HuH-7 (cell line): ENCODE measurements around the gene TMEM91.
A peak's percentile ranks its signal among the peaks of the same experiment; 100 is the strongest.
"Not testable (repeated sequence)": the region's sequence is repeated elsewhere in the genome, so short reads cannot be mapped to it uniquely, and the experiment has no call there.

Experiments
- DNase-seq: peaks from one replicate; pipeline ENCODE4 v3.0.0; 2011; ENCODE audit warnings: low spot score

Gene TMEM91

DNA sequence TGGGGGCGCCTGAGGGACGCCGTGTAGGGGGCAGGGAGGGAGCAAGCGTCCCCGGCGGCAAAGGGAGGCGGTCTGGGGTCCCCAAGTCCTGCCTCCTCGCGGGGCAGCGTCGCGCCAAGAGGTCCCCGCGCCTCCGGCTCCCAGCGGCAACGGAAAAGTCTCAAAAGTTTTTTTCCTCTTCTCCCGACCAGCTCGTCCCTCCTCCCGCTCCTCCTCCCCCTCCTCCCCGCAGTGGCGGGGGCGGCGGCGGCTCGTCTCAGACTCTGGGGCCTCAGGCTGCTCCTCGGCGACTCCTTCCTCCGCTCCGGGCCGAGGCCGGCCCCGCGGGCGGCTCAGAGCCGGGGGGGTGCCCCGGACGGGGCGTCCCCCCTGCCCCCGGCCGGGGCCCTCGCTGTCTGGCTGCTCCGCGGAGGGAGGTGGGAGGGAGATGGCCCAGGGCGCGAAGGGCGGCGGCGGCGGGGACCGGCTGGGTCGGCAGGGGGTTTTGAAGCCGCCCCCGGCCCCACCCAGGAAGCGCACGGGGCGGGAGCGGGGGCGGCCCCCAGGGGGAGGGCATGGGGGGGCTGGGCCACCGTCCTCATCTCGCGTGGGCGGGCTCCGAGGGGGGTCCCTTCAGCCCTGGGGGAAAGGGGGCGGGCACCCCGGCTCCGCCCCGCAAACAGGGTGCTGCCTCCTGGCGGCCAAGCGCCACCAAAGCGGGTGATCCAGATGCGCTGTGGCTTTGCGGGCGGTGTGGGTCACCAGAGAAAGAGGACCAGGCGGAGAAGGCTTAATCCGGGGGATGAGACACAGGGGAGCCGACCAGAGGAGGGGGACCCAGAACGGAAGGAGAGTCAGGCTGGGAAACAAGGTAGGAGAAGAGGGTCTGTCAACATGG, 22.6 kb upstream of the TMEM91 start, which contains the start of gene TGFB1:
Gene TGFB1, minus strand, starts transcription at position 457 of the 877 bp plus-strand sequence. CDS start 878 bp downstream, outside the sequence.
- DNase-seq, result peak; percentile 99

DNA sequence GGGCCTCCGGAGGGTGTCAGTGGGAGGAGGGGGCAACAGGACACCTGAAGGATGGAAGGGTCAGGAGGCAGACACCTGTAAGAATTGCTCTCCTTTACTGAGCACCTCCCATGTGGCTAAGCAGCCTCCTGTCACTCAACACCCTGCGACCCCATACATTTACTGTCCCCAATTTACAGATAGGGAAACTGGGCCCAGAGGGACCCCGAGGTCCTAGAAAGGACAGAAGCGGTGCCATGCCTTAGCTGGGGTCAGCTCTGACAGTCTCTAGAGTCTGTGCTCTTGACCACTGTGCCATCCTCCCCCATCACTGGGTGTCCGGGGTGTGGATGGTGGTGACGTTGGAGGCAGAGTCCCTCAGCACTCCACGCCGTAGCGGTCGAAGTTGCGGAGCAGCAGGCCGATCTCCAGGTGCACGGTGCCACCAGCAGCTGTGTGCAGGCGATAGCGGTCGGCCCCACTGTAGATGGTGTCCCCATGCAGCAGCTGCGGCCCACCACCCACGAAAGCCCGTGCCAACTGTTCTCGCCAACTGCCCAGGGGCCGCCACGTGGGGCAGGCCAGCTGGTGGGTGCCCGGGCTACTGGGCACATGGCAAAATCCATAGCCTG, 21.9 kb upstream of the TMEM91 start:
- no peak for DNase-seq

DNA sequence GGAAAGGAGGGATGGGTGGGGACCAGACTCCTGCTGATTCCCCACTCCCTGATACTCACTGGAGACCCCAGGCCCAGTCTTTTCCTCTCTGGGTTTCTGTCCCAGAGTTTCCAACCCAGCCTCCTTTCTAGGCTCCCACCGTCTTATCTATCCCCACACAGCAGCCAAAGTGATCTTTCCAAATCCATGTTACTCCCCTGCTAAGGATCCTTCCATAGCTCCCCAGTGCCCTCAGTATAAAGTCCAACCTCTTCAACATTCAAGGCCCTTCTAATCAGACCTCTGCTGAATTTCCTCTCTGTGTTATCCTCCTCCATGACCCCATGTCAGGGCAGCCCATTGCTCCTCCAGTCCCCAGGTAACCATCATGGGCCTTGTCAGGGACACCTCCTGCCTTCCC, 21.3 kb upstream of the TMEM91 start:
- DNase-seq, result no peak

DNA sequence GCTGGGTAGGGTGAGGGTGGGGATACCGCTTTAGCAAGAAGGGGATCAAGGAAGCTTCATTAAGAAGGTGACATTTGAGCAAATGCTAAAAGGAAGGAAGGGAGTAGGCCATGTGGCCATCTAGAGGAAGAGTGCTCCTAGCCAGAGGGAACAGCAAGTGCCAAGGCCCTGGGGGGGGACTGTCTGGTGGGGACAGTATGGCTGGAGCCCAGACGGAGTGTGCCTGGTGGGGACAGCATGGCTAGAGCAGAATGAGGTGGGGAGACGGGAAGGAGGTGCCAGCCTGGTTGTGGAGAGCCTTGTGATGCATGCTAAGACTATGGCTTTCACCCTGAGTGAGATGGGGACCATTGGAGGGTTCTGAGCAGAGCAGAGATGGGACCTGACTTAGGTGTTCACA, 20.5 kb upstream of the TMEM91 start:
- no peak for DNase-seq

DNA sequence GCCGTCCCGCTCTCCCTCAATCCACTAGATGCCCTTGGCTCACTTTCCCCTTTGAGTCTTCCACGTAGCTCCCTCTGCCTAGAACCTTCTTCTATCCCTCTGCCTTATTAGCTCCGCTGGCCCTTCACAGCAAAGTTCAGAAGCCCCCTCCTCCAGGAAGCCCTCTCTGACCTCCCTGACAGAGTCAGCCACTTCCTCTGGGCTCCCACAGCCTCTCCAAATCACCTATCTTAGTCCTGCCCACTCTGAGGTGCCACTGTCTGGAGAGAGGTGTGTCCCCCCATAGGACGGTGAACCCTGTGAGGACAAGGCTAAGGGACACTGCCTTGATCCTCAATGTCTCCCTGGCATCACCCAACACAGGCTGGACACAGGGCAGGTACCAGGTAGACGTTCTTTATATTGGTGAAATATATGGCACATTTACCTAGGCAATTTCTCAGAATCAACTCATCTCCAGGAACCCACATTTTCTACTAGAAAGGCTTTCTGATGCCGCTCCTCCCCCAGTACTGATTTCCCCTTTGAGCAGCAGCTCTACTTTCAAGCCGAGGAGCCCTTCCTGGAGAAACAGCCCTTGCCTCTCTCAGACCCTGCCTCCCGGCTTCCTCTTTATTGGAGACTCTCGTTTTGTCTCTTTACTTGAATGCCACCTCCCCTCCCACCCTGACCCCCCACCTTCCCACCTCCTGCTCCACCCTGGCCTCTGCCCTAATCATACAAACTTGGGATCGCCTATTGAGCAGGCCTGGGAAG, 19.2 kb upstream of the TMEM91 start:
- DNase-seq, result no peak

DNA sequence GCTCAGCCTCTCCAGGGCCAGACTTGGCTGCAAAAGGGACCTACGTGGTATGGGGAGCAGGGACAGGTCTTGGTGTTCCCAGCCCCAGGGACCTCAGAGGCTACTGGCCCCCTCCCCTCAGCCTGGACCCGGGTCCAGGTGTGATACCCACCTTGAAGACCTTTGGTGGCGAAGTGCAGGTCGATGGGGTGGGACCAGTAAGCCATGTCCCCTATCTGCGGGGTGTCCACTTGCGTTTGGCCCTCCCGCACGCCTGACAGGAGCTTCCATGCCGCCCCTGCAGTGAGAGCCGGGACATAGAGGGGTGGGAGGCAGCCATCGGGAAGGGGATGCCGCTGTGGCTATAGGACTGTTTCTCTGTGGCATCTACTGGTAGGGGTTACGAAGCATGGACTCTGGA, 18.6 kb upstream of the TMEM91 start:
- DNase-seq, result no peak

DNA sequence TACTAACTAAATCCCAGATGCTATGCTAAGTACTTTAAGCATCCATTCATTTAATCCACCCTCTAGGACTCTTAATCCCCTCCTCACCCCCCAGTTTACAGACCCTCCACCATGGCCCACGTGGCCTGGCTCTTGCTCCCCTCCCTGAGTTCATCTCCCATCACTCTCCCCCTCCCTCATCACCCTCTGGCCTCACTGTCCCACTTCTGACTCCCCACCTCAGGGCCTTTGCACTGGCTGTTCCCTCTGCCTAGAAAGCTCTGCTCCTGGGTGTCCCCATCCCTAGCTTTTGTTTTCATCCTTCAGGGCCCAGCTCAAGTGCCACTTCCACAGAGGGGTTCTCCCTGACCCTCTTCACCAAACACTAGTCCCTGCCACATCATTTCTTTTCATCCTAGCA, 16.6 kb upstream of the TMEM91 start:
- DNase-seq, result no peak

DNA sequence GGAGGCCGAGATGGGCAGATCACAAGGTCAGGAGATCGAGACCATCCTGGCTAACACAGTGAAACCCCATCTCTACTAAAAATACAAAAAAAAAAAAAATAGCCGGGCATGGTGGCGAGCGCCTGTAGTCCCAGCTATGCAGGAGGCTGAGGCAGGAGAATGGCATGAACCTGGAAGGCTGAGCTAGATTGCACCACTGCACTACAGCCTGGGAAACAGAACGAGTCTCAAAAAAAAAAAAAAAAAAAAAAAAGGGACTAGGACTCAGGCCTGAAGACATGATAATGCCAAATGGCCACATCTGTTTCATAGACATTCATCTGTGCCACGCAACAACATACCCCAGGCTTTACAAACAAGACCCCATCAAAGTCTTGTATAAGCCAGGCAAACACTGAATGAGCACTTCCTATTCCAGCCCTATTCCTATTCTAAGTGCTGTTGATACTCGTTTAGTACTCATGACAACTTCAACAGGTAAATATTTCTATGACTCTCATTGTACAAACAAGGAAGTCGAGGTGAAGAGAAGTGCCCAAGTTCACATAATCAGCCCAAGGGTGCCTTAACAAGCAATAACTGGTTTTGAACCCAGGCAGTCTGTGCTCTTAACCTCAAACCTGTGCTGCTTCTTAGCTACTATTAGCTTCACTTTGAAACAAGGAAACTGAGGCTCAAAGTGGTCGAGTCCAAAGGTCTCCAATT, 14.0 kb upstream of the TMEM91 start:
- DNase-seq, result no peak

DNA sequence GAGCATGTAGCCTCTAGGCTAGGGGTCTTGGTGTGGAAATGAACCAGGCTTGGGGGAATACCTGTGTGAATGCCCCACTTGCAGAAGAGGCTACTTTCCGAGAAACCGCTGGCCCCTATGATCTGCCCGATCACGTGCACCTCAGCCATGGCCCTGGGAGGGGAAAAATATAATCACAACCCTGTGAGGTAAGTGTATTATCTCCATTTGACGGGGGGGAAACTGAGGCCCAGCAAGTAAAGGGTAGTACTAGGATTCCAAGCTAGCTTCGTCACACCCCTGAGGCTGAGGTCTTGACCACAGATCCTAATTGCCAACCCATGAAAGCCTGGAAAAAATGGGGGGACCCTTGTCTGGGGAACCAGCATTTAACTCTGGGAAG, 13.0 kb upstream of the TMEM91 start:
- no peak for DNase-seq

DNA sequence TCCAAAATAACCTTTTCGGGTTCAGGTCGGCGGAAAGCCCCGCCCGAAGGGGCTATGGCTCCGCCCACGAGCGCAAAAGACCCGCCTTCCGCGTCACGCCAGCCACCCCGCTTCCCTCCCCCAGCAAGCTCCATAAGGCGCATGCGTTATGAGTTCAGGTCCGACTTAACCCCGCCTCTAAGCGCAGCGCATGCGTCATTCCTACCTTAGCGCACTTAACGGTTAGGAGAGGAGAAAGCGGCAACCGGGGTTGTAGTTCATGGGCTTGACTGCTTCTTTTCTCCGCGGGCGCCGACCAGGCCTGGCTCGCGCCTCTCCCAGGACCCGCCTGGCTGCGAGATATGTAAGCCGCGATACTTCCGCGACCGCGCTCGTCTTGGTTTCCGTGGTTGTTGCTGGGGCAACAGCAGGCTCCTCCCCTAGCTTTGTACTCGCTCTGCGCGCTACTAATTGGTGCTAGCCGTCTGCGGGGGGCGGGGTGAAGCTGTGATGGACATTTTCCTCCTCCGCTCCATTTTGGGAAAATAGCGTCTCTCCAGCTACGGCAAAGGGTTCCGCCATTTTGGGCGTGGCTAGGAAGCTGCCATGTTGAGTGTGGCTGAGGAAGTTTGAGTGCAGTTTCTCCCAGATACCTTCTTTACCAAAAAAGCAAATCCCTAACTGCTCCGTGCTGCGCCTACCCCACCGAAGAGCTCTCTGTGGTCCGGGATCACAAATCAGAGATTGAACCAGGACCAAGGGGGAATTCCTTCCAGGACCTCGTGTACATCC, 12.4 kb upstream of the TMEM91 start, which contains the start of gene B9D2:
Gene B9D2, minus strand, starts transcription at position 397 of the 771 bp plus-strand sequence. CDS start 630 bp downstream, outside the sequence.
- DNase-seq, result peak; percentile 97

DNA sequence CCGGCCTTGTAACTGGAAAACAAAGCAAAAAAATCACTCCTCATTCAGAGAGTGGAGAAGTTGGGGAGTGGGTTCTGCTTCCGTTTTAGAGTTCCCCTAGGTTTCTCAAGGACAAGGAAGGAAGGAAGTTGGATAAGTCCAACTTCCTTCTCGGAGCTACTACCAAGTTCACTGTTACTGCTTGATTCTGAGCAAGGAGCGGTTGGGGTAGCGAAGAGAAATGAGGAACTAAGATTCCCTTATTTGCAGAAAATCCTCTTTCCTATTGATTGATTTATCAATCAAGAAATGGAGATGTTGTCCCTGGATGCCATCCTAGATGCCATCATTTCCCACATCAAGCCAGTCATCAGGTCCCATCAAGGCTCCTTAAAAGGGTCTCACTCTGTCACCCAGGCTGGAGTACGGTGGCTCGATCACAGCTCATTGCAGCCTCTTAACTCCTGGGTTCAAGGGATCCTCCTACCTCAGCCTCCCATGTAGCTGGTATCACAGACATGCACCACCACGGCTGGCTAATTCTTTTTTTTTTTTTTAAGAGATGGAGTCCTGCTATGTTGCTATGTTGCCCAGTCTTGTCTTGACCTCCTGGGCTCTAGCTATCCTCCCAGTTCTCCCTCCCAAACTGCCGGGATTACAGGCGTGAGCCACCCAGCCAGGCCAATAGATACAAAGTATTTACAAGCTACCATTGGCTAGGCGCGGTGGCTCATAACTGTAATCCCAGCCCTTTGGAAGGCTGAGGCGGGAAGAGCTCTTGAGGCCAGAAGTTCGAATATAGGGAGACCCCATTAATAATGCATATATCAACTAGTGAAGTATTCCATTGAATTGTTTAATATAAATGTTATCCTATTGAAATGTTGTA, 11.6 kb upstream of the TMEM91 start:
- DNase-seq, result no peak

DNA sequence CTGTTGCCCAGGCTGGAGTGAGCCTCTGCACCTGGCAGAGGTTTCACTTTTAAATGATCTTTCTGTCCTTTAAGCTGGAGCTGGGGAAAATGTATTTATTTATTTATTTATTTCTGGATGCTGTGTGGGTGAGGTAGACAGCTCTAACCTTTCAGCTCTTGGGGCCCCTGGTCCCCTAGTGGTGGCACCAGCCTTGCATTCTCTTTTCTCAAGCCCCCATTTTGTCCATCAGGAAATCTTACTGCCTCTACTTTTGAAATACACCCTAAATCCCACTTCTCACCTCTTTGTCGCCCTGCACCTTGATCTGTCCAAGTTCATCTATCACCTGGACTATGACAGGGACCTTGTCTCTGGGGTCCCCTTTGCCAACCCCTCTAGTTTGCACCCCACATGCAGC, 10.2 kb upstream of the TMEM91 start:
- no peak for DNase-seq

DNA sequence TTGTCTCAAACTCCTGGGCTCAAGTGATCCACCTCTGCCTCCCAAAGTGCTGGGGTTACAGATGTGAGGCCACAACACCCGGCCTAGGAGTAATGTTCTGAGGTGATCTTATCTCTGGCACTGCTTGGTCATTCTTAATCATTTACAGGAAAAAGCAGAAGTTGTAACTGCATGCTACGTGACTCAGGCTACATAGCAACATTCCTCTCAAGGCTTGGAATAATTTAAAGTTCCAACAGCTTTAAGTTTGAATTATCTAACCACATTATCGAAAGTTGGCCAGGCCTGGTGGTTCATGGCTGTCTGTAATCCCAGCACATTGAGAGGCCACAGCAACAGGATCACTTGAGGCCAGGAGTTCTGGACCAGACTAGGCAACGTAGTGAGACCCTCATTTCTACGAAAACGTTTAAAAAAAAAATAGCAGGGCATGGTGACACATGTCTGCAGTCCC, 8.5 kb upstream of the TMEM91 start:
- no peak for DNase-seq

DNA sequence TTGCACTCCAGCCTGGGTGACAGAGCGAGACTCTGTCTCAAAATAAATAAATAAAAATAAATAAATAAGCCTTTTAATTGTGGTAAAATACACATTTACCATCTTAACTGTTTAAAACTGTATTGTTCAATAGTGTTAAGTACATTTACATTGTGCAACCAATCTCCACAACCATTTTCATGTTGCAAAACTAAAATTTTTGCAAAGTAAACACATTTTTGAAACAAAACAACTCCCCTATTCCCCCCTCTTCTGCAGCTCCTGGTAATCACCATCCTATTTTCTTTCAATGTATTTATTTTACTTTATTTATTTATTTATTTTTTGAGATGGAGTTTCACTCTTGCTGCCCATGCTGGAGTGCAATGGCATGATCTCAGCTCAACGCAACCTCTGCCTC, 6.6 kb upstream of the TMEM91 start:
- no peak for DNase-seq

DNA sequence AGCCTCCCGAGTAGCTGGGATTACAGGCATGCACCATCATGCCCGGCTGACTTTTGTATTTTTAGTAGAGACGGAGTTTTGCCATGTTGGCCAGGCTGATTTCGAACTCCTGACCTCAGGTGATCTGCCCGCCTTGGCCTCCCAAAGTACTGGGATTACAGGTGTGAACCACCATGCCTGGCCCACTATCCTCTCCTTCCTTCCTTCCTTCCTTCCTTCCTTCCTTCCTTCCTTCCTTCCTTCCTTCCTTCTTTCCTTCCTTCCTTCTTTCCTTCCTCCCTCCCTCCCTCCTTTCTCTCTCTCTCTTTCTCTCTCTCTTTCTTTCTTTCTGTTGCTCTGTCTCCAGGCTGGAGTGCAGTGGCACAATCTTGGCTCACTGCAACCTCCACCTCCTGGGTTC, 5.2 kb upstream of the TMEM91 start:
- not testable (repeated sequence) for DNase-seq

DNA sequence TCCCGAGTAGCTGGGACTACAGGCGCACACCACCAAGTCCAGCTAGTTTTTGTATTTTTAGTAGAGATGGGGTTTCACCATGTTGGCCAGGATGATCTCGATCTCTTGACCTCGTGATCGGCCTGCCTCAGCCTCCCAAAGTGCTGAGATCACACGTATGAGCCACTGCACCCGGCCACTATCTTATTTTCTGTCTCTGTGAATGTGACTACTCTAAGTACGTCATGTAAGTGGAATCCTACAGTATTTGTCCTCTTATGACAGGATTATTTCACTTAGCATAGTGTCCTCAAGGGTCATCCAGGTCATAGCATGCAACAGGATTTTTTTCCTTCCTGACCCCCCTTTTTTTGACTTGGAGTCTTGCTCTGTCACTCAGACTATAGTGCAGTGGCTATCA, 4.8 kb upstream of the TMEM91 start:
- DNase-seq, result no peak

DNA sequence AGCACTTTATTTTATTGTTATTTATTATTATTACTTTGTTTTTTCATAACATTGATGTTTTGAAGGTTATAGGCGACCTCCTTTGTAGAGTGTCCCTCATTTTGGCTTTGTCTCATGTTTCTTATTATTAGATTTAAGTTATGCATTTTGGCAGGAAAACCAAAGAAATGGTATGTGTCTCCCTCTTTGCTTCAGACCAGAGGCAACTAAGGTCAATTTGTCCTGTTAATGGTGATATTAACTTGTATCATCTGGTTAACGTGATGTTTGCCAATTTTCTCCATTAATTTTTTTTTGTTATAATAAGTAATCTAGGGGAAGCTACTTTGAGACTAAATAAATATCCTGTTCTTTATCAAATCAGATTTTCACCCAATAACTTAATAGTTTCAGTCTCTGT, 3.8 kb upstream of the TMEM91 start:
- no peak for DNase-seq

DNA sequence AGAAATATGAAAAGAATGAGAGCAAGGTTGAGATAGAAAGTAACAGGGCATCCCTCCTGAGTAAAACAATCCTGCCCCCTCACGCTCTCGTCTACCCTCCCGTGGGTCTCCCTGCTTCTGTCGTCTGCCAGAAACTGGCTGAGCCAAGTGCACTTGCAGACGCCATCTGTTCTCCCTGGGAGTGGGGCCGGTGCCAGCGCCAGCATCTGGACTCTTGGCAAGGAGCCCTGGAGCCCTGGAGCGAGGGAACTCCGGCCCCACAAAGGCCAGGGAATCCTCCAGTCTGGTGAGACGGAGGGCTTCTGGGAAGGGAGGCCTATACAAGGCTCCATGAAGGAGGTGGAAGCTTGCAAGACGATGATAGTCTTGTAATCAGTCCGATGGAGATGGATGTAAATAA, 2.3 kb upstream of the TMEM91 start:
- no peak for DNase-seq

DNA sequence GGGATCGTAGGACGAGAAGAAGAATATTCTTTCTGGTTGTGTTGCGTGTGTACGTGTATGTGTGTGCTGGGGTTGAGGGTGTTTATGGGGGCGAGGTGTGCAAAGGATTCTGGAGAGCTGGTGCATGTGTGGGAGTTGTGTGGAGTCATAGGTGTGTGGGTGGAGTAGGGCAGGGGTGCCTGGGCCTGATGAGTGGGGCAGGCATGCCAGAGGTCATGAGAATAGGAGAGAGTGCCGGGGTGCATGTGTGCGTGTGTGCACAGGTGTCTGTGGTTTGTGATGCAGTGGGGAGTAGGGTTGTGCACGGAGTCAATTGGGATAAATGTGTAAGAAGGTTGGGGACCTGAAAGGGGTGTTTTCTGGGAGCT, 649 bp downstream of the TMEM91 start:
- no peak for DNase-seq

DNA sequence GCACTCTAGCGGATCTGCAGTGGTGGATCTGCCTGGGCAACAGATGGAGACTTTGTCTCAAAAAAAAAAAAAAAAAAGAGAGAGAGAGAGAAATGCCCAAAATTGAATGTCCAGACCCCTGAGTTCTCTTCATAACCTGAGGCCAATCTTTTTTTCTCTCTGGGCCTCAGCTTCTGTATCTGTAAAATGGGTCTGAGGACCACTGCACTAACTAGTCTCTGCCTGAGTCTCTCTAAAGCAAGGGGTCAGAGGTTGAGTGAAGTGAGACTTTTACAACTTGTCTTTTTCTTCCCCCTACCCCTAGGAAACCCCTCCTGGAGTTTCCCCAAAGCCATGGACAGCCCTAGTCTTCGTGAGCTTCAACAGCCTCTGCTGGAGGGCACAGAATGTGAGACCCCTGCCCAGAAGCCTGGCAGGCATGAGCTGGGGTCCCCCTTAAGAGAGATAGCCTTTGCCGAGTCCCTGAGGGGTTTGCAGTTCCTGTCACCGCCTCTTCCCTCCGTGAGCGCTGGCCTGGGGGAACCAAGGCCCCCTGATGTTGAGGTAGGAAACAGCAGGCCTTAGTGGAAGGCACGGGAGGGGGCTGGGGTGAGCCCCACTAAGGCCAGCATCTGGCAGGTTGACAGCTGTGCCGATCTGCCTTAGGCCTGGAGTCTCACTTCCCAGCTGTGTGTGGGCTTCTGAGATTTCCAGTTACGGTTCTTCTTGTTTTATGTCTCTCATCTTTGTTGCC, 1.8 kb downstream of the TMEM91 start:
- no peak for DNase-seq
